Measurements from ENCODE around the gene ARL5B.
"Not testable (repeated sequence)": the region's sequence is repeated elsewhere in the genome, so short reads cannot be mapped to it uniquely, and the experiment has no call there.

ARL5B gene, protein sequence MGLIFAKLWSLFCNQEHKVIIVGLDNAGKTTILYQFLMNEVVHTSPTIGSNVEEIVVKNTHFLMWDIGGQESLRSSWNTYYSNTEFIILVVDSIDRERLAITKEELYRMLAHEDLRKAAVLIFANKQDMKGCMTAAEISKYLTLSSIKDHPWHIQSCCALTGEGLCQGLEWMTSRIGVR

GRCh38 chr10:18659125-18659818 lies at the start of gene ARL5B:
Gene ARL5B (plus strand): TSS chr10:18659431. CDS start chr10:18659638, 207 bp downstream.
- DNase-seq = peak; percentile 99

- DNase-seq = no peak
These were observed 48.7 kb upstream of the ARL5B start for GRCh38 chr10:18610517-18610916.

DNA sequence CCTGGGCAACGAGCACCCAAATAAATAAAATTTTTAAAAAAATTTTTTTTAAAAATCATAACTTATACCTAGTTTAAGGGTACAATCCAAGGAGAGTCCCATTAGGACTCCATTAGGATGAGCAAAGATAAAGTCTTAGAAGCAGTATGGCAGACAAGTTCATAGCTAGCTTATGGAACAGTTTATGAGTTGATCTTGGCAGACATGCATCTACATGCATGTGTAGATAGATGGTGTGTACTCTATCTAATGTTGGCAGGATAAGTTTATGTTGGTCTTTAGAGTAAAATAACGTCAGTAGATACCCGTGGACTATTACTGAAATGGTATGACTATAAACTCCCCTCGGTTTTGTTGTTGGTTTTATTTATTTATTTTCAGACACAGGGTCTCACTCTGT lies 48.1 kb upstream of the ARL5B start:
- DNase-seq = no peak

DNA sequence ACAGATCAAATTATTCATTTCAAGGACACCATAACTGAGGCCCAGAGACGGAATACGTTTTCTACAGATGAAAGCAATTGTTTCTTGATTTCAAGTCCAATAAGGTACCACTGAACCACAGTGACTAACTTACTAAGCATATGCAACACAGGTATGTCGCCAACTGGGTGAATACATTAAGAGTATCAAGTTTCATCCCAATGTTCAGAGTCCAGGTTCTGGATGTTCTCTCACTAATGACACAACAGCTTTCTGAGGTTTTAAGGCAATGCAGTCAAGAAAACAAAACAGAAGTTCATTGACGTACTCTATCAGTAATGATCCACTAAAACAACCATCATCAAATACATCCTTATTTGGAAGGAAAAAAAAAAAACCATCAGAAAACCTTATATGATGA lies 43.6 kb upstream of the ARL5B start:
- no peak for DNase-seq

DNA sequence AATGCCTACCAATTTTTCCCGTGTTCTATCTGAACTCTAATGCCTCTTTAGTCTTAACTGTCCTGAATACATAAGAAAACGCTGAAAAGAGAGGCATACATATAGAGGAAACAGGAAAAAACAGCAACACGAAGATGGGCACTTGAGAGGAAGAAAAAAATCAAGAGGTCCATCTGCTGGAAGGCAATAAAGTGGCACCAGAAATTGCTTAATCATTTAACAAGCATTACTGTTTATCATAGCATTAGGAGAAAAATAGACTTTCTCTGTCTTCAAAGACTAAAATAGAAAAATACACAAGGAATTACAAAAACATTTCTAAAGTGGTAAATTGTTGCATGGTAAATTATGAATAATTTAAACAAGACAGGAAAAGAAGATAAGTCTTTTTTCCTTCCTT lies 42.9 kb upstream of the ARL5B start:
- DNase-seq = no peak

DNA sequence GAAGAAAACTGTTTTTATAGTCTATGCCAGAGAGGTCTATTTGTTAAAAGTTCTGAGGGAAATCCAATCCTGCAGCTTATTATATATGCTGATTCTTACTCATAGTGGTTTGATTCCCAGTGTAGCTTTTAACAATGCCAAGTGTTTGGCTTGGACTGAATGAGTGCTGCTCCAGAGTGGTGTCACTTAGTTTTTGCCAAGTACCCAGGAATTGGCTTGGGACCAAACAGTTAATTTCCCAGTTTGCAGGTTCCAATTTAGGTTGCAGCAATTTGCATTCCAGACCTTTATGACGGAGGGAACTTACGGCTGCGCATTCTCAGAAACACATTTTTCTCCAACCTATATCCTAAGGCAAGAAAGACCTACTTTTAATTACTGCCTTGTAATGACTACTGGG lies 40.2 kb upstream of the ARL5B start:
- no peak for DNase-seq

- DNase-seq = no peak
These were observed 38.4 kb upstream of the ARL5B start for GRCh38 chr10:18620856-18621255.

GRCh38 chr10:18623671-18624070 lies 35.6 kb upstream of the ARL5B start:
- not testable (repeated sequence) for DNase-seq

GRCh38 chr10:18625886-18626285 lies 33.3 kb upstream of the ARL5B start:
- no peak for DNase-seq

DNA sequence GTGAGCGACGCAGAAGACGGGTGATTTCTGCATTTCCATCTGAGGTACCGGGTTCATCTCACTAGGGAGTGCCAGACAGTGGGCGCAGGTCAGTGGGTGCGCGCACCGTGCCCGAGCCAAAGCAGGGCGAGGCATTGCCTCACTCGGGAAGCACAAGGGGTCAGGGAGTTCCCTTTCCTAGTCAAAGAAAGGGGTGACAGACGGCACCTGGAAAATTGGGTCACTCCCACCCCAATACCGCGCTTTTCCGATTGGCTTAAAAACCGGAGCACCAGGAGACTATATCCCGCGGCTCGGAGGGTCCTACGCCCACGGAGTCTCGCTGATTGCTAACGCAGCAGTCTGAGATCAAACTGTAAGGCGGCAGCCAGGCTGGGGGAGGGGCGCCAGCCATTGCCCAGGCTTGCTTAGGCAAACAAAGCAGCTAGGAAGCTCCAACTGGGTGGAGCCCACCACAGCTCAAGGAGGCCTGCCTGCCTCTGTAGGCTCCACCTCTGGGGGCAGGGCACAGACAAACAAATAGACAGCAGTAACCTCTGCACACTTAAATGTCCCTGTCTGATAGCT lies 31.7 kb upstream of the ARL5B start:
- DNase-seq = peak; percentile 77

- not testable (repeated sequence) for DNase-seq
These were observed 26.7 kb upstream of the ARL5B start for GRCh38 chr10:18632500-18632899.

- DNase-seq = no peak
These were observed 23.2 kb upstream of the ARL5B start for GRCh38 chr10:18635995-18636394.

DNA sequence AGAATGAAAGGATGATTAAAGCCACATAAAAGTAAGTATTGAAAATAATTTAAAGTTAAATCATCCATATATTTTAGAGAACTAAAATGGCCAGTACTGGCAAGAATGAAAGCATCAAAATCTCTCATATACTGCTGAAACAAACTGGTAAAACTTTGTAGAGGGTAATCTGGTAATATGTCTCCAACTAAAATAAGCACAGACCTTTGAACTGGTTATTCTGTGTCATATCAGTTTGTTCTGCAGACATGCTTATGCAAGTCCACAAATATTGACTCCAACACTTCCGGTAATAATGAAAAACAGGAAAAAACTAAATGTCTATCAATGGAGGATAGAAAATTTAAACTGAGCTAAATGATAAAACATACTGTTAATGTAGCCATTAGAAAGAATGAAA lies 21.8 kb upstream of the ARL5B start:
- DNase-seq = not testable (repeated sequence)

DNA sequence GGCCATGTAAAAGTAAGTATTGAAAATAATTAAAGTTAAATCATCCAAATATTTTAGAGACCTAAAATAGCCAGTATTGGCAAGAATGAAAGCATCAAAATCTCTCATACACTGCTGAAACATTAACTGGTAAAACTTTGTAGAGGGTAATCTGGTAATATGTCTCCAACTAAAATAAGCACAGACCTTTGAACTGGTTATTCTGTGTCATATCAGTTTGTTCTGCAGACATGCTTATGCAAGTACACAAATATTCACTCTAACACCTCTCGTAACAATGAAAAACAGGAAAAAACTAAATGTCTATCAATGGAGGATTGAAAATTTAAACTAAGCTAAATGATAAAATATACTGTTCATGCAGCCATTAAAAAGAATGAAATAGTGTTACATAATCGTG lies 19.5 kb upstream of the ARL5B start:
- not testable (repeated sequence) for DNase-seq

DNA sequence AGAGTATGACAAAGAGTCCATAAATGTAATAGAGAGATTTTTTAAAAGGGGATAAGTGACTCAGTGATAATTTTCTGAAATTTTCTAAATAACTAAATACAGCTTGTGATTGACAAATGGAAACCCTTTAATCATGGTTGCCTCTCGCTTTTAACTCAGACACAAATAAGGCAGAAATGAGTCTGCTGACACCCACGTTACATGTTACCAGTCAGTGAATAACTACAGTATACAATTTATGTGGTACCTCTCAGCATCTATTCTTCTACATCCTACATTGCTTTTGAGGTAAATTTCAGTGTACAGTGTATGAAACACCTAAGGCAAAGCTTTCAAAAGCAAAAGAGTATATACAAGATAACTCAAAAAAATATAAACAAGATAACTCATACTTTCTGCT lies 12.1 kb upstream of the ARL5B start:
- no peak for DNase-seq

- DNase-seq = no peak
These were observed 11.3 kb upstream of the ARL5B start for GRCh38 chr10:18647945-18648344.

- no peak for DNase-seq
These were observed 9.8 kb upstream of the ARL5B start for GRCh38 chr10:18649364-18649959.

- no peak for DNase-seq
These were observed 8.7 kb upstream of the ARL5B start for GRCh38 chr10:18650404-18650997.

GRCh38 chr10:18651324-18652007 lies 7.8 kb upstream of the ARL5B start, which contains the start of gene NSUN6:
Gene NSUN6 (minus strand): TSS chr10:18651587. CDS start chr10:18651203, 384 bp downstream.
- DNase-seq = peak; percentile 96

- DNase-seq = no peak
These were observed 6.1 kb upstream of the ARL5B start for GRCh38 chr10:18653112-18653511.

DNA sequence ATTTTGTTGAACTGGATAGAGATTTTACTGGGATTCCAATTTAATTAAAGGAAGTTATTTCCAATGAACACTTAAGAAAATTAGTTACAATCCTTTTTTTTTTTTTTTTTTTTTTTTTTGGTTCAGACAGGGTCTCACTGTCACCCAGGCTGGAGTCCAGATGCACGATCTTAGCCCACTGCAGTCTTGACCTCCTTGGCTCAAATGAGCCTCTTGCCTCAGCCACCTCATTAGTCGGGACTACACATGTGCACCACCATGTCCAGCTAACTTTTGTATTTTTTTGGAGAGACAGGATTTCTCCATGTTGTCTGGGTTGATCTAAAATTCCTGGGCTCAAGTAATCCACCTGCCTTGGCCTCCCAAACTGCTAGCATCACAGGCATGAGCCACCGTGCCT lies 2.5 kb upstream of the ARL5B start:
- no peak for DNase-seq

DNA sequence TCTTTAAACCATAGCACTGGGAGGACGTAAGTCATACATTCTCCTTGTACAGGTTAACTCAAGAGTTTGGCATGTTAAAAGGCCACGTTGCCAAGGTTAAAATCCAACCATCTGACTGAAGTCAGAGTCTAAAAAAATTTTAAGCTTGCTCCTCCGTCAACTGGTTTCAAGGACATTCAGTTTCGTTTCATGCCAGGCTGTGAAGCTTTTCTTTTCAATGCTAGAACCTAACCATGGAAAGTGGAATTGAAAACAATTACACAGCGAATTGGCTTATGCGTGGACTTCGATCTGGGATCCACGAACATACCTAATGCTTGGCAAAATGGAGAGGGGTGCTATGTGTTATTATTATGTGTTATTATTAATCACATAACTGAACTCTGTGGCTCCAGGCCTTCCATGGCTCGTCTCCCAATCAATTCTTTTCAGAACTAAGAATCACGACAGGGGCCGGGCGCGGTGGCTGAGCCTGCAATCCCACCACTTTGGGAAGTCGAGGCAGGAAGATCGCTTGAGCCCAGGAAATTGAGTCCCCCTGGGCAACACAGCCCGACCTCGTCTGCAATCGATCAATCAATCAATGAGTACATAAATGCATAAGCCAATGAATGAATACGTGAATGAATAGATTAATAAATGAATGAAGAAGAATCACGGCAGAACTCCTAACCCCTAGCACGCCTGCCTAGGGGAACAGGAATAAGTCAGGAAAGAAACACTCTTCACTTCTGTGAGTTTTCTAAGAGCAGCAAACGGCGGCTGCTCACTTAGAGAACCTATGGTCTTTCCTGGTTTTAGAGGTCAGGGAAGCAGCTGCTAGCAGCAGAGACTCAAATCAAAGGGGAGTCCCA lies 733 bp upstream of the ARL5B start:
- peak; percentile 62 for DNase-seq

All from right forelimb (tissue), 1 donor.